OCI-LY3 (cell line): ENCODE measurements around the gene UBE2R2.

Experiments
- EZH2phosphoT487 ChIP-seq: fragments of 200-600 bp; shearing (Covaris generic); IDR thresholded peaks from 2 replicates; pipeline ENCODE4 v1.6.1; 2018; ENCODE audit warnings: antibody characterized with exemption, mixed run types, low read depth
- TF ChIP-seq, protein P1 (sequence below): fragments of 200-600, 300-600 bp; sonication (generic); IDR thresholded peaks from 2 replicates; pipeline ENCODE4 v1.5.1; 2014; ENCODE audit warnings: antibody characterized with exemption, low read length, low read depth

DNA sequence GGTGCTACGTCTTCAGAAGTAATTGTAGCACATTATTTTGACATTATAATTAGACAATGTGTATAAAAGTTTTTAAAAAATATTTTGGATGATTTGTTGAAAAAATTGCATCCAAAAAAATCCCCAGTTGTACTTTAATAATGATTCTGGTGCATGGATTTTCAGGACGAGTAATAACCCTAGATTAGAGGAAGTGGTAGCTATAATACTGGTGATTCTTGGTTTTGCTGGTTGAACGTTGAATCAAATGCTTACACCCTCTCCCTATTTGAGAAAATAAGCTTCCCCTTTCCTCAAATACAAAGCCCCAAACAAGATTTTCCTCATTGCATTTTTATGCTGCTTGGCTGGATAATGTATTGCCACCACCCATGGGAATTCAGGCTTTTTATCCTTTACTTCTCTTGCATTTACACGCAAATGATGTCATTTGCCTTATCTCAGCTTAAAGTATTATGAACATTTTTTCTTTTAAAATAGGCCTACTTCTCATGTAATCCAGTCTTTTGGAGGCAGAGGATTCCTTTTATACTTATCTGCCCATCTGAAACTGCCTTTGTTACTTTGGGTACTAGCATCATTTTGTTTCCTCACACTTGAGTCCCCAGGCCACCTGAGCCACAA lies 86.3 kb downstream of the UBE2R2 start:
- TF ChIP-seq, protein P1, sequence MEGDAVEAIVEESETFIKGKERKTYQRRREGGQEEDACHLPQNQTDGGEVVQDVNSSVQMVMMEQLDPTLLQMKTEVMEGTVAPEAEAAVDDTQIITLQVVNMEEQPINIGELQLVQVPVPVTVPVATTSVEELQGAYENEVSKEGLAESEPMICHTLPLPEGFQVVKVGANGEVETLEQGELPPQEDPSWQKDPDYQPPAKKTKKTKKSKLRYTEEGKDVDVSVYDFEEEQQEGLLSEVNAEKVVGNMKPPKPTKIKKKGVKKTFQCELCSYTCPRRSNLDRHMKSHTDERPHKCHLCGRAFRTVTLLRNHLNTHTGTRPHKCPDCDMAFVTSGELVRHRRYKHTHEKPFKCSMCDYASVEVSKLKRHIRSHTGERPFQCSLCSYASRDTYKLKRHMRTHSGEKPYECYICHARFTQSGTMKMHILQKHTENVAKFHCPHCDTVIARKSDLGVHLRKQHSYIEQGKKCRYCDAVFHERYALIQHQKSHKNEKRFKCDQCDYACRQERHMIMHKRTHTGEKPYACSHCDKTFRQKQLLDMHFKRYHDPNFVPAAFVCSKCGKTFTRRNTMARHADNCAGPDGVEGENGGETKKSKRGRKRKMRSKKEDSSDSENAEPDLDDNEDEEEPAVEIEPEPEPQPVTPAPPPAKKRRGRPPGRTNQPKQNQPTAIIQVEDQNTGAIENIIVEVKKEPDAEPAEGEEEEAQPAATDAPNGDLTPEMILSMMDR: no peak
- TF ChIP-seq EZH2phosphoT487: no peak
